Mesothelial cell of epicardium (in vitro differentiated cells): ENCODE results near the gene SMG6. TPM values are rescaled to one million over a fixed set of nuclear protein-coding genes. Genes with fewer than 3 reads are reported as not detected.

Experiments
- DNase-seq, 2 experiments: peaks; one replicate each; pipeline ENCODE4 v3.0.0; 2021; ENCODE audit warnings: low spot score in 2 of 2; ENCODE audit not compliant: unreplicated experiment in 2 of 2
- H3K27ac Mint-ChIP-seq: 2 replicates; pipeline ENCODE4 v1.8.0; 2021; ENCODE audit warnings: mixed read lengths
- H3K27me3 Mint-ChIP-seq: 2 replicates; pipeline ENCODE4 v1.8.0; 2021; ENCODE audit warnings: low read depth, mixed read lengths
- H3K36me3 Mint-ChIP-seq: 2 replicates; pipeline ENCODE4 v1.8.0; 2021; ENCODE audit warnings: mixed read lengths
- H3K4me1 Mint-ChIP-seq: 2 replicates; pipeline ENCODE4 v1.8.0; 2021; ENCODE audit warnings: mixed read lengths
- H3K4me3 Mint-ChIP-seq: 2 replicates; pipeline ENCODE4 v1.8.0; 2021; ENCODE audit warnings: mild to moderate bottlenecking, moderate library complexity, mixed read lengths
- H3K9me3 Mint-ChIP-seq: 2 replicates; pipeline ENCODE4 v1.8.0; 2021; ENCODE audit warnings: mixed read lengths
- CTCF ChIP-seq: fragments of 200-600 bp; sonication (generic); IDR thresholded peaks from one replicate; pipeline ENCODE4 v1.5.0; 2021; ENCODE audit warnings: antibody characterized with exemption; ENCODE audit not compliant: unreplicated experiment
- total RNA-seq: library from RNA; stranded (reverse); gene quantifications from 3 replicates; pipeline ENCODE4 v1.2.1, GENCODE V29; 2021

Gene SMG6
- total RNA-seq, 1 donor from 2014 or later = 58.3 TPM

- Mint-ChIP-seq H3K4me3 (peak overlapping the region; percentile 69), H3K4me1 (peaks cover 18% of the 10 kb centered on the region), H3K27me3 (peaks cover 84% of the 10 kb centered on the region), H3K36me3 (no peaks in the 10 kb centered on the region), H3K27ac (no peak overlapping the region), H3K9me3 (no peaks in the 10 kb centered on the region)
- no peak for TF ChIP-seq CTCF
- DNase-seq = peak in 1 of 2 experiments; percentile 55
These were observed 279.7 kb downstream of the SMG6 start for GRCh38 chr17:2023692-2024571.

GRCh38 chr17:2023256-2023655 lies 280.3 kb downstream of the SMG6 start:
- peaks cover 84% of the 10 kb centered on the region for H3K27me3 Mint-ChIP-seq
- H3K4me3 Mint-ChIP-seq = peak overlapping the region; percentile 31
- peaks cover 17% of the 10 kb centered on the region for H3K4me1 Mint-ChIP-seq
- TF ChIP-seq CTCF = no peak
- H3K36me3 Mint-ChIP-seq = no peaks in the 10 kb centered on the region
- no peaks in the 10 kb centered on the region for H3K9me3 Mint-ChIP-seq
- DNase-seq = no peak
- no peak overlapping the region for H3K27ac Mint-ChIP-seq

- H3K4me3 Mint-ChIP-seq = no peak overlapping the region
- H3K27me3 Mint-ChIP-seq = peaks cover 84% of the 10 kb centered on the region
- no peak for TF ChIP-seq CTCF
- H3K36me3 Mint-ChIP-seq = no peaks in the 10 kb centered on the region
- H3K4me1 Mint-ChIP-seq = peaks cover 12% of the 10 kb centered on the region
- no peaks in the 10 kb centered on the region for H3K9me3 Mint-ChIP-seq
- no peak overlapping the region for H3K27ac Mint-ChIP-seq
- no peak for DNase-seq
These were observed 280.8 kb downstream of the SMG6 start for GRCh38 chr17:2022647-2023240.

GRCh38 chr17:2020721-2021120 lies 282.9 kb downstream of the SMG6 start:
- H3K27me3 Mint-ChIP-seq = peaks cover 74% of the 10 kb centered on the region
- TF ChIP-seq CTCF = no peak
- H3K4me1 Mint-ChIP-seq = peaks cover 4% of the 10 kb centered on the region
- no peak overlapping the region for H3K27ac Mint-ChIP-seq
- H3K36me3 Mint-ChIP-seq = no peaks in the 10 kb centered on the region
- no peaks in the 10 kb centered on the region for H3K9me3 Mint-ChIP-seq
- no peak overlapping the region for H3K4me3 Mint-ChIP-seq
- no peak for DNase-seq

GRCh38 chr17:2019723-2020122 lies 283.9 kb downstream of the SMG6 start:
- Mint-ChIP-seq H3K4me1 (peaks cover 2% of the 10 kb centered on the region), H3K9me3 (no peaks in the 10 kb centered on the region), H3K27me3 (peaks cover 77% of the 10 kb centered on the region), H3K4me3 (no peak overlapping the region), H3K27ac (no peak overlapping the region), H3K36me3 (no peaks in the 10 kb centered on the region)
- no peak for TF ChIP-seq CTCF
- DNase-seq = no peak
